HG03095 (cell line): Measurements from ENCODE around the gene MRPS34.
"Not testable (repeated sequence)": the region's sequence is repeated elsewhere in the genome, so short reads cannot be mapped to it uniquely, and the experiment has no call there.

Experiments used
- ATAC-seq: cut with Tn5 transposase; IDR thresholded peaks from one replicate; pipeline ENCODE4 v1.9.1; 2021; ENCODE audit warnings: moderate library complexity; ENCODE audit not compliant: unreplicated experiment

Gene MRPS34

DNA sequence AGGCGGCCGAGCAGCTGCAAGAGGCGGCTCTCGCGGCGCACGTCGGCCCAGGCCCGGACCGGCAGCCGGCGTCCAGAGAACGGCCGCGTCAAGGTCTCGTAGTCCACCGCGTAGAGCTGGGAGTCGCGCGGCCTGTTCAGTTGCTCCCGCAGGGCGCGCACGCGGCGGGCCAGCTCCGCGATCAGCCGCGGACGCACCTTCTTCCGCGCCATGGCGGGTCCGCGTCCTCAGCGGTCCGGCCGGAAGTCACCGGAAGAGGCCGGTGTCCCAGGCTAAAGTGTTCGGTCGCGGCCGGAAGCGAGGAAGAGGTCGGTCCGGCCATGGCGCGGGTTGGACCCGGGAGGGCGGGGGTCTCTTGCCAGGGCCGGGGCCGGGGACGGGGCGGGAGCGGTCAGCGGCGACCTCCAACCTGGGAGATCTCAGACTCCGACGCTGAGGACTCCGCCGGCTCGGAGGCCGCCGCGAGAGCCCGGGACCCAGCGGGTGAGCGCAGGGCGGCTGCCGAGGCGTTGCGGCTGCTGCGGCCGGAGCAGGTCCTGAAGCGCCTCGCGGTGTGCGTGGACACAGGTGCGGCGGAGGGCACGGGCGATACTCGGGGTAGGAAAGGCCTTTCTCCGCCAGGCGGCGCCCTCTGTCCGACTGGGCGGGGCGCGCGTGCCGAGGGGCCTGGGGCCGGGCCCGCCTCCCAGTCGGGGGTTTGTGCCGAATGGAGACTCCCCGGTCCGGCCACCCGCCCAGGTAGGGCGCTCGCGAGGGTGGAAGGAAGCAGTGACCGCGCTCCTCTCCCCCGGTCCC lies at the start of gene MRPS34:
MRPS34 (minus strand) TSS at position 227 of the 795 bp plus-strand sequence; CDS start at position 212, 15 bp downstream.
- no peak for ATAC-seq

GRCh38 chr16:1821861-1822611 lies 49.1 kb upstream of the MRPS34 start:
- ATAC-seq, result no peak

- no peak for ATAC-seq
These were observed 48.0 kb upstream of the MRPS34 start for GRCh38 chr16:1820946-1821290.

DNA sequence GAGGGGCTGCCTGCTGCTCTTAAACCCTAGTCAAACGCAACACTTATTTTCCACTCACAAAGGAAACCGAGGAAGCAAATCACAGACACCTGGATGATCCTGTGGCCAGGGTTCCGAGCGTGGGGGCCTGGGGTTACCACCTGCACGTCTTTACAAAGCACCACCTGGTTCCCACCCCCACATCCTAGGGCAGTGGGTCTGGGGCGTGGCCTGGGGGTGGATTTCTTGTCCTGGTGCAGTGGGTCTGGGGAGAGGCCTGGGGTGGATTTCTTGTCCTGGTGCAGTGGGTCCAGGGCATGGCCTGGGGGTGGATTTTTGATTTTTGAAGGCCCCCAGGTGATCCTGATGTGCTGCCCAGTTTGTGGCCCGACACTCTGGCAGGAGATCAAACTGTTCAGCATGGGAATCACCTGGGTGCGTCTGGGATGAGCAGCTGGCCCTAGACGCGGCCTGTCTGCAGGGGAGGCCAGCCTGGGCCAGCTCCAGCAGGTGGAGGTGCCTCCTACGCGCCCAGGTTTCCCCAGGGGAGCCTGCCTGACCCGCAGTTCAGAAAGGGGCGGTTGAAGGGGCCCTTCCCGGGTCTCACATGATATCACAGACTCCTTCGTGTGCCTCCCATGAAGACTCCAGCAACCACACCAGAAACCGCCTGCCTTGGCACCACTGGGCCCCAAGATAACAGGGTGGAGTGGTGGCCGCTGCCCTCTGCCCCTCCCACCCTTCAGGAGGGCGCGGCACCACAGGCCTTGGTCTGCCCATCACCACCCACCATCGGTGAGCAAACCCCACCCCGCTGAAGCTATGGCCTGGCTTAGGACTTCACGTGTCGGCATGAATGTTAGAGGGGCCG lies 47.4 kb upstream of the MRPS34 start:
- ATAC-seq, result no peak

GRCh38 chr16:1819611-1820010 lies 46.7 kb upstream of the MRPS34 start:
- ATAC-seq, result no peak

DNA sequence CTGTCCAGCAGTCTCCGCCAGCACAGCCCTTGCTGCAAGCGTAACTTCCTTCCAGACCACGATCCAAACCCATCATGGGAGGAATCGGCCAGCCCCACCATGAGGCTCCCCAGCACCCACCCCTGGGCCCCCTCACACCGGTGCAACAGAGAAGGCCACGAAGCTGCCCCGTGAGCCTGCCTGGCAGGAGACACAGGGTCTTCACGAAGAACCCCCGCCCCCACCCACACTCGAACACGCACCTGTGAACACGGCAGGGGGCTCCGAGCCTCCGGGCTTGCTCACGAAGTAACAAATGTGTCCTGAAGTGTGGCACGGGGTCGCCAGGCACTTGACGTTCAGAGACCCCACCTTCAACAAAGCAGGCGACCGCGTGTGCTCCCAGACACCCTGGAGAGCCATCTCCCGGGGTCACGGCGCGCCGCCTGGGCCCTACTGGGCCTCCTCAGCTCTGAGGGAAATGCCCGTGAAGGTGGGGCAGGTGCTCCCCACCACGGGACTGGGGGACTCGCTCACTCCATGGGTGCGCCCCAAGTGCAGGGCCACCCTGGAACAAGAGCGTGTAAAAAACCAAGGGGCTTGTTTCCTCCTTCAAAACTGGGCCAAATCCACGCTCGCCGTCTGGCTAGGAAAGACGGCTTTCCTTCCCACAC lies 46.1 kb upstream of the MRPS34 start:
- no peak for ATAC-seq

GRCh38 chr16:1818204-1818872 lies 45.4 kb upstream of the MRPS34 start:
- ATAC-seq, result no peak

DNA sequence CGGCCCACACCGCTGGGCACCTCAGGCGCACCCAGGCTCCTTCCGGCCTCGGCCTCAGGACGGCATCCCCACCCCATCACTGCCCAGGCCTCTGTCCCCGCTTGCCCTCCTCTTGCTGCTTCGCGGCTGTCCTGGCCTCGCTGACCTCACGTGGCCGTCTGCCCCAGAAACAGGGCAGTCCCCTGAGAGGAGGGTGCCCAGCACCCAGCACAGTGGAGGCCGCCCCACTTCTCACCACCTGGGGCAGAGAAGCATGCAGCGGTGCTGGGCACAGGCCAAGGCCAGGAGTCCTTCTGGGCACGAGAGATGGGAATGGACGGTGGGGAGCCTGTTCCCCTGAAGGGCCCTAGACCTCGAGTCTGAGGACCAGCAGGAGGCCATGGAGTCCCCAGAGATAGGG lies 44.8 kb upstream of the MRPS34 start:
- no peak for ATAC-seq

DNA sequence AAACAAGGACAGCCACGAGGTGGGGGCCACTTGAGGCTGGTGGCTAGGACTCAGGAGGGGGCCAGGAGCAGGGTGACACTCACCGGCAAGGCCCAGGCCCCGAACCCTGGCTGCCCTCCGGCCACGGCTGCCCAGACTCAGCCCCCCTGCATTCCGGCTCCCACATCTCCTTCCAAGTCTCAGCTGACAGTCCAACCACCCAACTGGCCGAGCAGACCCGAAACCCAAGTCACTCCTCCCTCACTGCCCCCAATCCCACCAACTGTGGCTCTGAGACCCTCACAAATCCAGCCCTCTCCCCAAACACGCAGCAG lies 44.3 kb upstream of the MRPS34 start:
- ATAC-seq, result no peak

DNA sequence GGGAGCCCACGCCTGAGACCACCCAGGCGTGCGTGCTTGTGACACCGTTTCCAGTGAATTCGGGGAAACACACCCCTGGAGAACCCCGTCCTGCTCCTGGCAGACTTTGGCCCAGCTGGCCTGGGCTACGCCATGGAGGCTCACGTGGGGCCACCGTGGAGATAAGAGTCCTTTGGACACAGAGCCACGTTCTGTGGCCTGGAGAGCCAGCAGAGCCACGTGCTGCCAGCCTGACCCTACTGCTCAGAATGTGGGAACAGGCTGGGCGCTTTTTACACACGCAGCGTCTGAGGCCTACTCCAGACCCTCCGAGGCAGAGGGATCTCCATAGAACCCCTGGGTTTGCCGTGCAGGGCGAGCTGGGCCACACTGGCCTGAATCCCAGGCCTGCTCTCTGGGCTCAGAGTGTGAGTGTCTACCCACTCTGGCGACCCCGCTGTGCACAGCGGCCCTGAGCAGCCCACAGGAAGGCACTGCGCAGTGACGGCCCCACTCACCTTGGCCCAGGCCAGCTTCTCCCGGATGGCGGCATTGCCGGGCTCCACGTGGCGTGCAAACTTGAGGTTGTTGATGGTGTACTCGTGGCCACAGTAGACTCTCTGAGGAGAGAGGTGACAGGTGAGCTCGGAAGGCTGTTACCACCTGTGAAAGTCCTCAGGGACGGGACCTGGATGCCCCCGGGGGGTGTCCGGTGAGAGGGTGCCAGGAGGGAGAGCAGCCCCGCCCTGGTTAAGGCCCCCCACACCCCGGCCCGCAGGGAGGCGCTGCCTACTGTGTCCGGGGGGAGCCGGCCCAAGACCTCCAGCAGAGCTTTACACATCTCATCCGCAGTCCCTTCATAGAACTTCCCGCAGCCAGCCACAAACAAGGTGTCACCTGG lies 43.7 kb upstream of the MRPS34 start:
- ATAC-seq, result no peak

DNA sequence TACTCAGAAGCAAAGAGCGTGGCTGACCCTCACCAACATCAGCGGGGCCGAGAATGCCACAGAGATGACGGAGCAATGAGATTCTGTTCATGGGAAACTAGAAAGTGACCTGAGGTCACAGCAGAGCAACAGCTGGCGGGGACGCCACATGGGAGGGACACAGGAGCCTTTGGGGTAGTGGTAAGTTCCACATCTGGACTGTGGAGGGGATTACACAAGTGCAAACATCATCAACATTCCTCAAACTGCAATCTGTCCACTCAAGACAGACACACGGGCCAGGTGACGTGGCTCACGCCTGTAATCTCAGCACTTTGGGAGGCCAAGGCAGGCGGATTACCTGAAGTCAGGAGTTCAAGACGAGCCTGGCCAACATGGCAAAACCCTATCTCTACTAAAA lies 42.5 kb upstream of the MRPS34 start:
- ATAC-seq, result no peak

DNA sequence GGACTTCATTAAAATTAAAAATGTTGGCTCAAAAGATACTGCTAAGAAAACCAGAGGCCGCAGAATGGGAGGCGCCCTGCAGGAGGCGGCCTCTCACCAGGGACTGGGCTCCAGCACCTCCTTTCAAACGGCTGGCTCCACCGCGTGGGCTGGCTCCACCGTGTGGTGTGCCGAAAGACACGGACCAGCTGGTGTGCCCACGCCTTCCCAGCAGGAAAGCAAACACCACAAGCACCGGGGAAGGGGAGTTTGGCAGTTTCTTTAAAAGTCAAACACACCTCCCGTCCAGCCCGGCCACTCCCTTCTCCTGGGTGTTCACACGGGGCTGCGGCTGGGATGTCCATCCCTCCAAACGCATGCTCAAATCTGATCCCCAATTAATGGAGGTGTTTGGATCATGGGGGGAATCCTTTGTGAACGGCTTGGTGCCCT lies 39.8 kb upstream of the MRPS34 start:
- no peak for ATAC-seq

- ATAC-seq, result no peak
These were observed 37.6 kb upstream of the MRPS34 start for GRCh38 chr16:1810536-1810935.

- no peak for ATAC-seq
These were observed 37.2 kb upstream of the MRPS34 start for GRCh38 chr16:1810106-1810505.

GRCh38 chr16:1809281-1809801 lies 36.4 kb upstream of the MRPS34 start:
- no peak for ATAC-seq

- ATAC-seq, result no peak
These were observed 35.8 kb upstream of the MRPS34 start for GRCh38 chr16:1808691-1809090.

DNA sequence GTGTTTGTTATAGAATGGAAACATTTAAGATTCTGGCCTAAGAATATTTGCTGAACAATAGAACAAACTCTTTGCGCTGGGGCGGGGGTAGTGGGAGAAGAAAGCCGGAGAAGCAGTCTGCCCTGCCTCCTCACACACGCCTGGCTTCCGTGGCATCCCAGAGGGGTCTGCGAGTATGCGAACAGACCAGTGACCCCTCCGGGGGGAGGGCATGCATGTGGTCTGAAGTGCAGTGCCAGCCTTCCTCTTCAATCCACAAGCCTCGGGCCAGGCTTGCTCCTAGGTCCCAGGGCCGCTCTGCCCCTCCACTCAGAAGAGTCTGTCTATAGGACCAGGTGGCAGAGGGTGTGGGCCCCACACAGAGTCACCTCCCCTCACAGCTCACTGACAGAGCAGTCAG lies 34.7 kb upstream of the MRPS34 start:
- ATAC-seq, result no peak

- ATAC-seq, result no peak
These were observed 27.8 kb upstream of the MRPS34 start for GRCh38 chr16:1800701-1801100.

DNA sequence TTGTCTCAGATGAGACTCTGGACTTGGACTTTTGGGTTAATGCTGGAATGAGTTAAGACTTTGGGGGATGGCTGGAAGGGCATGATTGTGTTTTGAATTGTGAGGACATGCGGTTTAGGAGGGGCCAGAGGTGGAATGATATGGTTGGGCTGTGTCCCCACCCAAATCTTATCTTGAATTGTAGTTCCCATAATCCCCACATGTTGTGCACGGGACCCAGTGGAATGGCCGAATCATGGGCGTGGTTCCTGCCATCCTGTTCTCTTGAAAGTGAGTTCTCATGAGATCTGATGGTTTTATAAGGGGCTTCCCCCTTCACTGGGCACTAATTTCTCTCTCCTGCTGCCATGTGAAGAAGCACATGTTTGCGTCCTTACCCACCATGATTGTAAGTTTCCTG lies 26.3 kb upstream of the MRPS34 start:
- ATAC-seq, result not testable (repeated sequence)
